Measurements from ENCODE around the gene AKTIP.
"Not testable (repeated sequence)": the region's sequence is repeated elsewhere in the genome, so short reads cannot be mapped to it uniquely, and the experiment has no call there.

The AKTIP gene

GRCh38 chr16:53515259-53515658, 12.2 kb upstream of the AKTIP start:
- no peak for DNase-seq (ENCODE audit: low read depth)

GRCh38 chr16:53512795-53513194, 9.8 kb upstream of the AKTIP start:
- not testable (repeated sequence) for DNase-seq (ENCODE audit: low read depth)

- no peak for DNase-seq (ENCODE audit: low read depth)
These were observed 8.6 kb upstream of the AKTIP start for GRCh38 chr16:53511403-53512280.

- no peak for DNase-seq (ENCODE audit: low read depth)
These were observed 8.0 kb upstream of the AKTIP start for GRCh38 chr16:53511084-53511402.

- no peak for DNase-seq (ENCODE audit: low read depth)
These were observed 7.7 kb upstream of the AKTIP start for GRCh38 chr16:53510704-53511070.

GRCh38 chr16:53509906-53510703, 7.1 kb upstream of the AKTIP start:
- DNase-seq (ENCODE audit: low read depth), result peak; percentile 60

- DNase-seq (ENCODE audit: low read depth), result no peak
These were observed 4.6 kb upstream of the AKTIP start for GRCh38 chr16:53507464-53508179.

GRCh38 chr16:53506254-53506653, 3.2 kb upstream of the AKTIP start:
- no peak for DNase-seq (ENCODE audit: low read depth)

- DNase-seq (ENCODE audit: low read depth), result no peak
These were observed 1.7 kb upstream of the AKTIP start for GRCh38 chr16:53504665-53505064.

- no peak for DNase-seq (ENCODE audit: low read depth)
These were observed 1.1 kb upstream of the AKTIP start for GRCh38 chr16:53503991-53504663.

- peak; percentile 99 for DNase-seq (ENCODE audit: low read depth)
These were observed 388 bp upstream of the AKTIP start for GRCh38 chr16:53503270-53503923.

GRCh38 chr16:53501216-53501859, 1.7 kb downstream of the AKTIP start:
- no peak for DNase-seq (ENCODE audit: low read depth)

- DNase-seq (ENCODE audit: low read depth), result no peak
These were observed 4.0 kb downstream of the AKTIP start for GRCh38 chr16:53498984-53499383.

GRCh38 chr16:53495325-53495724, 7.7 kb downstream of the AKTIP start:
- DNase-seq (ENCODE audit: low read depth), result no peak

GRCh38 chr16:53494636-53495035, 8.4 kb downstream of the AKTIP start:
- DNase-seq (ENCODE audit: low read depth), result no peak

GRCh38 chr16:53492503-53492902, 10.5 kb downstream of the AKTIP start:
- no peak for DNase-seq (ENCODE audit: low read depth)

GRCh38 chr16:53489755-53490154, 13.3 kb downstream of the AKTIP start:
- no peak for DNase-seq (ENCODE audit: low read depth)

GRCh38 chr16:53486230-53486629, 16.8 kb downstream of the AKTIP start:
- no peak for DNase-seq (ENCODE audit: low read depth)

- DNase-seq (ENCODE audit: low read depth), result no peak
These were observed 18.5 kb downstream of the AKTIP start for GRCh38 chr16:53484542-53484941.

- DNase-seq (ENCODE audit: low read depth), result no peak
These were observed 20.9 kb downstream of the AKTIP start for GRCh38 chr16:53482123-53482522.

- DNase-seq (ENCODE audit: low read depth), result no peak
These were observed 22.6 kb downstream of the AKTIP start for GRCh38 chr16:53480394-53480793.
